Spleen (tissue), 7 donors: Measurements from ENCODE around the gene TMC1.

Experiments used
- POLR2AphosphoS5 ChIP-seq, 3 donors: sonication (generic); formaldehyde crosslinking; IDR thresholded peaks; one replicate each; pipeline ENCODE4 v1.5.1; 2017; ENCODE audit warnings: antibody characterized with exemption in 3 of 3
- TF ChIP-seq, protein P1 (sequence below), 11 experiments: fragments of 200-600 bp in 7 of 11; fragments of 450-650 bp in 4 of 11; sonication (generic) in 4 of 11; IDR thresholded peaks in 8 of 11; conservative IDR thresholded peaks in 3 of 11; 1 replicate in 7 of 11; 2 replicates in 4 of 11; pipeline versions ENCODE4 v1.4.0 to v1.8.0; 2016 to 2021; ENCODE audit warnings: antibody characterized with exemption in 11 of 11, inconsistent platforms in 4 of 11, mild to moderate bottlenecking in 1 of 11
- donor health status: DM: no; HTN: no; CAD: no; lungs with moderate emphysema.
- donor health status: DM: no; HTN: no; CAD: no.
- donor health status: DM: no; HTN: no; CAD: no.

DNA sequence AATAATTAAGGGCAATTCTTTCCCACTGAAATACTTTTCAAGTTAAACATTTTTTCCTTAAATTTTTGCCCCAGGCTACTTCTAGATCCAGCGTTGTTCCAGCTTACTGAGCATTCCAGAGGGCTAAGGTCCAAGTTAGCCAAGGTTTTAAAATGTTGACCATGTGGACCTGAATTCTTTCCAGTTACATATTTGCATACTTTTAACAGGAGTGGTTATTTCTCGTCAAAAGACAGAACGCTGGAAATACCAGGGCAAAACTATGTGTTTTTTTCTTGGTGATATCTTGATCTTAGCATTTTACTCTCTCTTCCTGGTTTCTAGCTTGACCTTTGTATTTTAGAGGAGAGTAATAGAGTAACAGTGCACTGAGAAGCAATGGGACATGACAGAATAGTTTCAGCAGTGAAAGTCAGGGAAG lies 32.8 kb downstream of the TMC1 start:
- TF ChIP-seq, protein P1, sequence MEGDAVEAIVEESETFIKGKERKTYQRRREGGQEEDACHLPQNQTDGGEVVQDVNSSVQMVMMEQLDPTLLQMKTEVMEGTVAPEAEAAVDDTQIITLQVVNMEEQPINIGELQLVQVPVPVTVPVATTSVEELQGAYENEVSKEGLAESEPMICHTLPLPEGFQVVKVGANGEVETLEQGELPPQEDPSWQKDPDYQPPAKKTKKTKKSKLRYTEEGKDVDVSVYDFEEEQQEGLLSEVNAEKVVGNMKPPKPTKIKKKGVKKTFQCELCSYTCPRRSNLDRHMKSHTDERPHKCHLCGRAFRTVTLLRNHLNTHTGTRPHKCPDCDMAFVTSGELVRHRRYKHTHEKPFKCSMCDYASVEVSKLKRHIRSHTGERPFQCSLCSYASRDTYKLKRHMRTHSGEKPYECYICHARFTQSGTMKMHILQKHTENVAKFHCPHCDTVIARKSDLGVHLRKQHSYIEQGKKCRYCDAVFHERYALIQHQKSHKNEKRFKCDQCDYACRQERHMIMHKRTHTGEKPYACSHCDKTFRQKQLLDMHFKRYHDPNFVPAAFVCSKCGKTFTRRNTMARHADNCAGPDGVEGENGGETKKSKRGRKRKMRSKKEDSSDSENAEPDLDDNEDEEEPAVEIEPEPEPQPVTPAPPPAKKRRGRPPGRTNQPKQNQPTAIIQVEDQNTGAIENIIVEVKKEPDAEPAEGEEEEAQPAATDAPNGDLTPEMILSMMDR (IDR thresholded peaks at IDR 0.05 in 8 of 11, conservative IDR thresholded peaks at IDR 0.05 in 3 of 11) = no peak
- no peak for TF ChIP-seq POLR2AphosphoS5 (IDR thresholded peaks at IDR 0.05)
